SK-N-SH treated with all-trans-retinoic acid at 6 μM for 48 hours (cell line): Measurements from ENCODE around the gene ELMO1.

Experiments
- ATAC-seq: fragments of 200-7000 bp; cut with Tn5 transposase; 3 replicates; pipeline ENCODE4 v1.9.1; 2020; ENCODE audit warnings: mild to moderate bottlenecking, moderate library complexity
- ARNTL ChIP-seq: fragments of 450-650 bp; formaldehyde crosslinking; IDR thresholded peaks from 2 replicates; pipeline ENCODE4 v1.5.0; 2020; ENCODE audit warnings: low read depth, mild to moderate bottlenecking, moderate library complexity, borderline replicate concordance
- BACH2 ChIP-seq: fragments of 250-450 bp; sonication (Bioruptor Pico); IDR thresholded peaks from 2 replicates; pipeline ENCODE4 v1.9.0; 2021; ENCODE audit warnings: mild to moderate bottlenecking, borderline replicate concordance
- CREB5 ChIP-seq: fragments of 250-450 bp; sonication (Bioruptor Pico); IDR thresholded peaks from 2 replicates; pipeline ENCODE4 v1.5.1; 2020; ENCODE audit warnings: low read depth, mild to moderate bottlenecking, moderate library complexity
- CSDC2 ChIP-seq: fragments of 250-450 bp; sonication (Bioruptor Pico); IDR thresholded peaks from 2 replicates; pipeline ENCODE4 v1.5.0; 2020; ENCODE audit warnings: mild to moderate bottlenecking, moderate library complexity
- CSRNP3 ChIP-seq: fragments of 250-450 bp; sonication (Bioruptor Pico); IDR thresholded peaks from 2 replicates; pipeline ENCODE4 v1.5.1; 2021; ENCODE audit warnings: mild to moderate bottlenecking, moderate library complexity
- ESRRG ChIP-seq: fragments of 250-450 bp; sonication (Bioruptor Pico); IDR thresholded peaks from 2 replicates; pipeline ENCODE4 v1.6.1; 2021; ENCODE audit warnings: mild to moderate bottlenecking
- GLIS3 ChIP-seq: fragments of 250-450 bp; sonication (Bioruptor Pico); IDR thresholded peaks from 2 replicates; pipeline ENCODE4 v1.5.0; 2020; ENCODE audit warnings: mild to moderate bottlenecking, moderate library complexity
- ISL1 ChIP-seq: fragments of 250-450 bp; sonication (Bioruptor Pico); IDR thresholded peaks from 2 replicates; pipeline ENCODE4 v2.1.2; 2022; ENCODE audit warnings: mild to moderate bottlenecking, moderate library complexity
- OSR1 ChIP-seq: fragments of 250-450 bp; sonication (Bioruptor Pico); IDR thresholded peaks from 2 replicates; pipeline ENCODE4 v1.8.0; 2022; ENCODE audit warnings: moderate library complexity, mild to moderate bottlenecking, inconsistent platforms
- PATZ1 ChIP-seq: fragments of 250-450 bp; sonication (Bioruptor Pico); IDR thresholded peaks from 2 replicates; pipeline ENCODE4 v1.8.0; 2020; ENCODE audit warnings: mild to moderate bottlenecking, moderate library complexity, borderline replicate concordance
- POU6F1 ChIP-seq: fragments of 250-450 bp; sonication (Bioruptor Pico); IDR thresholded peaks from 2 replicates; pipeline ENCODE4 v1.8.0; 2021; ENCODE audit warnings: low read depth, mild to moderate bottlenecking, moderate library complexity, borderline replicate concordance
- PPARA ChIP-seq: fragments of 250-450 bp; sonication (Bioruptor Pico); IDR thresholded peaks from 2 replicates; pipeline ENCODE4 v1.5.0; 2020; ENCODE audit warnings: mild to moderate bottlenecking, borderline replicate concordance
- RARB ChIP-seq: fragments of 250-450 bp; sonication (Bioruptor Pico); IDR thresholded peaks from 2 replicates; pipeline ENCODE4 v1.8.0; 2021; ENCODE audit warnings: mild to moderate bottlenecking, moderate library complexity
- SNAI2 ChIP-seq: fragments of 250-450 bp; sonication (Bioruptor Pico); IDR thresholded peaks from 2 replicates; pipeline ENCODE4 v1.5.0; 2020; ENCODE audit warnings: mild to moderate bottlenecking, moderate library complexity
- TCF4 ChIP-seq: fragments of 250-450 bp; sonication (Bioruptor Pico); IDR thresholded peaks from 2 replicates; pipeline ENCODE4 v1.8.0; 2021; ENCODE audit warnings: mild to moderate bottlenecking, moderate library complexity, borderline replicate concordance
- TOX ChIP-seq: fragments of 250-450 bp; sonication (Bioruptor Pico); IDR thresholded peaks from 2 replicates; pipeline ENCODE4 v1.8.0; 2021; ENCODE audit warnings: mild to moderate bottlenecking, moderate library complexity, borderline replicate concordance
- TSHZ2 ChIP-seq: fragments of 250-450 bp; sonication (Bioruptor Pico); IDR thresholded peaks from 2 replicates; pipeline ENCODE4 v1.5.0; 2020; ENCODE audit warnings: mild to moderate bottlenecking, moderate library complexity
- ZC3H10 ChIP-seq: fragments of 250-450 bp; sonication (Bioruptor Pico); IDR thresholded peaks from 2 replicates; pipeline ENCODE4 v1.5.1; 2021; ENCODE audit warnings: mild to moderate bottlenecking, moderate library complexity
- ZFP3 ChIP-seq: fragments of 250-450 bp; sonication (Bioruptor Pico); IDR thresholded peaks from 2 replicates; pipeline ENCODE4 v1.5.0; 2020; ENCODE audit warnings: mild to moderate bottlenecking, moderate library complexity
- ZFP30 ChIP-seq: fragments of 450-650 bp; formaldehyde crosslinking; IDR thresholded peaks from 2 replicates; pipeline ENCODE4 v1.5.0; 2022; ENCODE audit warnings: mild to moderate bottlenecking, moderate library complexity
- ZNF565 ChIP-seq: fragments of 450-650 bp; formaldehyde crosslinking; conservative IDR thresholded peaks from 2 replicates; pipeline ENCODE4 v1.5.0; 2020; ENCODE audit warnings: low read depth, mild to moderate bottlenecking, moderate library complexity
- ZNF70 ChIP-seq: fragments of 450-650 bp; formaldehyde crosslinking; IDR thresholded peaks from 2 replicates; pipeline ENCODE4 v1.5.0; 2020; ENCODE audit warnings: mild to moderate bottlenecking, moderate library complexity
- ZNF8 ChIP-seq: fragments of 450-650 bp; formaldehyde crosslinking; IDR thresholded peaks from 2 replicates; pipeline ENCODE4 v1.5.0; 2020; ENCODE audit warnings: mild to moderate bottlenecking, moderate library complexity

The ELMO1 gene

GRCh38 chr7:37376386-37376785 is 72.3 kb downstream of the ELMO1 start:
- TF ChIP-seq OSR1 (CRISPR knock-in tag) (no peak), GLIS3 (CRISPR knock-in tag) (no peak), SNAI2 (no peak), ZNF8 (CRISPR knock-in tag) (no peak), ZNF565 (CRISPR knock-in tag) (no peak), ZC3H10 (CRISPR knock-in tag) (no peak), RARB (CRISPR knock-in tag) (no peak), ESRRG (CRISPR knock-in tag) (no peak)

GRCh38 chr7:37372750-37373149 is 75.9 kb downstream of the ELMO1 start:
- ATAC-seq = peak; percentile 36; the same call in 1 of the 3 replicates

More at GRCh38 chr7:37376386-37376785, 72.3 kb downstream of the ELMO1 start:
- no peak for ATAC-seq

More at GRCh38 chr7:37372750-37373149, 75.9 kb downstream of the ELMO1 start:
- TF ChIP-seq CREB5 = 0 out of 2 replicates have a peak, but pooled peaks have one; percentile 26
- 0 out of 2 replicates have a peak, but pooled peaks have one; percentile 38 for TF ChIP-seq ZNF8 (CRISPR knock-in tag)
- TF ChIP-seq TCF4 (CRISPR knock-in tag) = peak; percentile 99
- TF ChIP-seq TSHZ2 = peak; percentile 95
- TF ChIP-seq ZC3H10 (CRISPR knock-in tag) = no peak
- no peak for TF ChIP-seq ZFP3
- no peak for TF ChIP-seq POU6F1 (CRISPR knock-in tag)
- peak; percentile 47 for TF ChIP-seq ISL1 (CRISPR knock-in tag)
- no peak for TF ChIP-seq ZFP30 (CRISPR knock-in tag)
- TF ChIP-seq ZNF70 (CRISPR knock-in tag) = peak; percentile 35; the same call in 1 of the 2 replicates
- no peak for TF ChIP-seq CSDC2 (CRISPR knock-in tag)
- 0 out of 2 replicates have a peak, but pooled peaks have one; percentile 60 for TF ChIP-seq ARNTL (CRISPR knock-in tag)
- no peak for TF ChIP-seq PATZ1 (CRISPR knock-in tag)
- peak; percentile 68; the same call in 1 of the 2 replicates for TF ChIP-seq GLIS3 (CRISPR knock-in tag)
- TF ChIP-seq ZNF565 (CRISPR knock-in tag) = no peak
- 0 out of 2 replicates have a peak, but pooled peaks have one; percentile 47 for TF ChIP-seq ESRRG (CRISPR knock-in tag)
- no peak for TF ChIP-seq OSR1 (CRISPR knock-in tag)
- TF ChIP-seq CSRNP3 (CRISPR knock-in tag) = peak; percentile 88
- TF ChIP-seq PPARA = peak; percentile 73; the same call in 1 of the 2 replicates
- TF ChIP-seq BACH2 (CRISPR knock-in tag) = no peak
- TF ChIP-seq TOX (CRISPR knock-in tag) = no peak
- TF ChIP-seq, all 23 proteins: peak for 11
